ENCODE results near the gene PANX3.

- no peak for TF ChIP-seq USF1 (IDR thresholded peaks at IDR 0.05; ENCODE audit: borderline replicate concordance, extremely low read length, insufficient read depth, low read depth, low read length)
- no peak for TF ChIP-seq TBL1XR1 (IDR thresholded peaks at IDR 0.05; ENCODE audit: low read depth, low read length)
- no peak for TF ChIP-seq SP1 (IDR thresholded peaks at IDR 0.05; ENCODE audit: low read depth, low read length)
- TF ChIP-seq EP300 (IDR thresholded peaks at IDR 0.05; ENCODE audit: borderline replicate concordance in 1 of 2, control insufficient read depth in 1 of 2, low read depth in 2 of 2, low read length in 2 of 2): no peak
- no peak for TF ChIP-seq FOS (IDR thresholded peaks at IDR 0.05; ENCODE audit: borderline replicate concordance, extremely low read depth, insufficient read length)
These were observed 58.0 kb downstream of the PANX3 start for GRCh38 chr11:124669193-124669592.

Measured in GM12878 (cell line).